LNCAP (cell line): ENCODE data around the gene DVL2.
A peak's percentile ranks its signal among the peaks of the same experiment; 100 is the strongest.

Experiments
- TF ChIP-seq, protein P1 (sequence below): fragments of 450-650 bp; IDR thresholded peaks from 2 replicates; pipeline ENCODE4 v1.5.1; 2017; ENCODE audit warnings: mild to moderate bottlenecking

DVL2 gene

GRCh38 chr17:7218166-7218565, 16.2 kb downstream of the DVL2 start:
- TF ChIP-seq, protein P1, sequence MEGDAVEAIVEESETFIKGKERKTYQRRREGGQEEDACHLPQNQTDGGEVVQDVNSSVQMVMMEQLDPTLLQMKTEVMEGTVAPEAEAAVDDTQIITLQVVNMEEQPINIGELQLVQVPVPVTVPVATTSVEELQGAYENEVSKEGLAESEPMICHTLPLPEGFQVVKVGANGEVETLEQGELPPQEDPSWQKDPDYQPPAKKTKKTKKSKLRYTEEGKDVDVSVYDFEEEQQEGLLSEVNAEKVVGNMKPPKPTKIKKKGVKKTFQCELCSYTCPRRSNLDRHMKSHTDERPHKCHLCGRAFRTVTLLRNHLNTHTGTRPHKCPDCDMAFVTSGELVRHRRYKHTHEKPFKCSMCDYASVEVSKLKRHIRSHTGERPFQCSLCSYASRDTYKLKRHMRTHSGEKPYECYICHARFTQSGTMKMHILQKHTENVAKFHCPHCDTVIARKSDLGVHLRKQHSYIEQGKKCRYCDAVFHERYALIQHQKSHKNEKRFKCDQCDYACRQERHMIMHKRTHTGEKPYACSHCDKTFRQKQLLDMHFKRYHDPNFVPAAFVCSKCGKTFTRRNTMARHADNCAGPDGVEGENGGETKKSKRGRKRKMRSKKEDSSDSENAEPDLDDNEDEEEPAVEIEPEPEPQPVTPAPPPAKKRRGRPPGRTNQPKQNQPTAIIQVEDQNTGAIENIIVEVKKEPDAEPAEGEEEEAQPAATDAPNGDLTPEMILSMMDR, result no peak

DNA sequence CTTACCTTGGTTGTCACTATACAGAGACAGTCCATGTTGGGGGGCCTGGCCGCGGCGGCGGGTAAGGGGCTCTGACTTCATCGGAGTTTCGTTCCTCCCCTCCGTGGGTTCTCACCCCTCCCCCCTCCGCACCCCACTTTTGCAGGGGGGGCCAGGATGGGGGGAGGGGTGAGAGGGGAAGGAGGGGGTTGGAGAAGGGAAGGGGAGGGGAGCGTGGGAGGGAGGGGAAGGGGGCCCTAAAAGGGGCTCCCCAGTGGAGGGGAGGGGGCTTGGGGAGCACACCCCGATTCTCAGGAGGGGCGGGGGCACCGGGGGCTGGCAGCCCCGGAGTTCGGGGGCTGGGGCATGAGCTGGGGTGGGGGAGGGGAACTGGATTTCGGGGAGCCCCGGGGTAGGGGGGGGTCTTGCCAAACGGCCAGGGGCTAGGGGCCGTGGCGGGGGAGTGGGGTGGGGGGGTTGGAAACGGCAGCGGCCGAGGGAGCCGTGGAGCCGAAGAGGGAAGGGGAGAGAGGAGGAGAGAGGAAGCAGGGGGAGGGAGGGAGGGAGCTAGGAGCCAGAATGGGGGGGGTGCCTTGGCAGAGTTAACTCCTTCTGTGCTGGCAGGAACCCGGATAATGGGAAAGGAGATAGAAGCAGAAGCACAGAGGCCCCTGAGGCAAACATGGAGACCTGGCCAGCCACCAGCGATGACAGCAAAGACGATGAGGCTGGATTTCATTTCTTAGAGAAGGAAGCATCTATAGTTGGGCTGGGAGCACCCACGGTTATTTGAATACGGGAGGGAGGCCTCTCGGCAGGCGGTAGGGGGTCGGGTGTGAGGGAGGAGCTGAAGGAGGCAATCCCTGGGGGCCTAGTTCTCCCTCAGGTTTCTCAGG, 17.0 kb downstream of the DVL2 start:
- TF ChIP-seq, protein P1, result no peak

- TF ChIP-seq, protein P1, result no peak
Observed at GRCh38 chr17:7216242-7217112, 17.8 kb downstream of the DVL2 start.

DNA sequence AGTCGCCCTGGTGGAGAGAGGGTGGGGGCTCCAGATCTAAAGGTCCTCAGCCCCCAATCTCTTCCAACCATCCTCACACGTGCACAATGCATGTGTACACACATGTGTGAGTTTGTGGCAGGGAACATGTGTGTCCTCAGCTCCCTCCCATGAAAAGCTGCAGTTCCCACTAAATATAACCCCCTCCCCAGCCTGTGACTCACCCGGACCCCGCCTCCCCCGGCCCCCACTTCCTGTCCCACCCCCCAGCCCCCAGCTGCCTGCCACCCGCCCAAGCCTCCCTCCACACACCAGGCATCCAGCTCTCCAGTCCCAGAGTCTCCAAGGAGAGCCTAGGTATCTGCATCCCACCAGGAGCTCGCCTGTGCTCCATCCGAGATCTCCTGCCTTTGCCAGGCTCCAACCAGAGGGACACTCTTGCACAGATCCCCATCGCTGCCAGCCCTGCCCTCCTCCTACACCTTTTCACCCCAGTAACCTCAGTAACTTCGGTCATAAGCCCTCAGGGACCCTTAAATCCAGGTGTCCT, 18.6 kb downstream of the DVL2 start:
- TF ChIP-seq, protein P1, result no peak

- TF ChIP-seq, protein P1, result no peak
Observed at GRCh38 chr17:7215136-7215638, 19.1 kb downstream of the DVL2 start.

DNA sequence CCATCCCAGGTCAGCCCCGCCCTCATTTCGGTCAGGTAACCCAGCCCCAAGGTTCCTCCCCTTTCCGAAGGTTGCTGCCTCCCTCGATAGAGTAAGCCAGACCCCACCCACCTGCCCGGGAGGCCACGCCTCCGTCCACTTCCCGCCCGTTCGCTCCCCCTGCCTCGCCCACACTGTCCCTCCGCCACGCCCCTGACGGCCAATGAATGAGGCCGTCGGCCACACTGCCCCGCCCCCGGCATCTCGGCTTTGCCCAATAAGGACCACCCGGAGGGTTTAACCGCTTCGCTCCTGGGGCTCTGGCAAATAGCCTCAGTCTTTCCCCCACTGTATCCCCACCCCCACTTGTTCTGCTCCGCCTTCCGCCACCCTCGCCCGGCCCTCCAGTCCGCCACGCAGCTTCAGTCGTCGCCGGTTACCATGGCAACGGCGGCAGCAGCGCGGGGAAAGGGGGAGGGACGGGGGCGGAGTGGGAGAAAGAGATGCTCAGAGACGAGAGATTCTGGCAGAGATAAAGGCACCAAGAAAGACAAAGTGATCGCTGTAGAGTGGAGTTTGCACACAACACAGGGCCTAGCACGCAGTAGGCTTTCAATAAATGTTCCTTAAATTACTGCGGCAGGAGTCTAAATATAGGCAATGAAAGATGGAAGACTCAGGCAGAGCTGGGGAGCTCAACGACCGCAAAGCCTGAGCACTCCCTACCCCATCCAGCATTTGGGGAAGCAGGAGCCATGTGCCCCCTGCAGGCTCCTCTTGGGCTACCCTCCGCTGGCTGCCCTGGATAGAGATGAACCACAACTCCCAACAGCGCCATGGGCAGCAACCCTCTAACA, 19.8 kb downstream of the DVL2 start:
- TF ChIP-seq, protein P1, result peak; percentile 42; the same call in 1 of the 2 replicates
